Aorta (tissue), 5 donors: ENCODE results near the gene LCA5L. TPM values are rescaled to one million over a fixed set of nuclear protein-coding genes. Genes with fewer than 3 reads are reported as not detected.

Experiments used
- ATAC-seq: fragments of 200-7000 bp; cut with Tn5 transposase; one replicate; pipeline ENCODE4 v1.9.1; 2022; ENCODE audit warnings: moderate library complexity; ENCODE audit not compliant: low FRiP score
- DNase-seq, 2 donors: peaks; one replicate each; pipeline ENCODE4 v3.0.0-alpha.2; 2020
- H3K27ac ChIP-seq, 2 donors: one replicate each; pipeline ENCODE4 v1.5.1; 2013; ENCODE audit warnings: low read length in 2 of 2, mild to moderate bottlenecking in 2 of 2, moderate library complexity in 2 of 2, control low read depth in 1 of 2, inconsistent platforms in 1 of 2, low read depth in 1 of 2
- H3K27me3 ChIP-seq, 2 donors: one replicate each; pipeline ENCODE4 v1.6.1; 2013; ENCODE audit warnings: control low read depth in 1 of 2, low read length in 1 of 2, mild to moderate bottlenecking in 1 of 2, moderate library complexity in 1 of 2; ENCODE audit not compliant: insufficient read depth in 2 of 2, control insufficient read depth in 1 of 2
- H3K36me3 ChIP-seq, 2 donors: one replicate each; pipeline ENCODE4 v1.6.1; 2013; ENCODE audit warnings: control low read depth in 1 of 2, low read length in 1 of 2, mild to moderate bottlenecking in 1 of 2; ENCODE audit not compliant: insufficient read depth in 2 of 2, control insufficient read depth in 1 of 2
- H3K4me1 ChIP-seq, 2 donors: one replicate each; pipeline ENCODE4 v1.6.1; 2013; ENCODE audit warnings: low read length in 2 of 2, control low read depth in 1 of 2, mild to moderate bottlenecking in 1 of 2, moderate library complexity in 1 of 2; ENCODE audit not compliant: insufficient read depth in 2 of 2, control insufficient read depth in 1 of 2
- H3K4me3 ChIP-seq, 2 donors: one replicate each; pipeline ENCODE4 v1.5.1; 2013; ENCODE audit warnings: low read length in 2 of 2, control low read depth in 1 of 2, mild to moderate bottlenecking in 1 of 2
- H3K9me3 ChIP-seq: one replicate; pipeline ENCODE4 v1.6.1; 2013; ENCODE audit warnings: mild to moderate bottlenecking, low read length; ENCODE audit not compliant: control insufficient read depth
- WGBS, 2 donors: extraction: QIAGEN DNeasy Blood & Tissue Kit; methylation state at CpG; one replicate each; pipeline ENCODE4 v1.1.7; 2013; 5-methylcytosine and 5-hydroxymethylcytosine counted together
- intact Hi-C, 2 donors: fragments of 100-400 bp; cut with DNase I; formaldehyde crosslinking; loops; one replicate each; pipeline versions ENCODE4 v1.14.2 to v1.15.0; 2022
- polyA plus RNA-seq, 2 donors: library from polyadenylated mRNA; stranded (reverse); fragments of 200-250 nt; gene quantifications; one replicate each; pipeline ENCODE4 v1.2.3, GENCODE V29; 2013
- total RNA-seq, 2 donors: library from RNA; stranded (reverse); fragmentation: NEBNext Ultra II Directional; extraction: Animal tissue kit (Norgen Biotek cat#: 25700); gene quantifications; one replicate each; pipeline ENCODE4 v1.2.1, GENCODE V29; 2021
- donor health status: healthy with polysubstance abuse.
- donor health status: Bipolar disorder and iron deficiency.
- donor health status: DM: no; HTN: no; CAD: no.
- donor health status: DM: no; HTN: no; CAD: no.
- donor health status: DM: yes; HTN: yes; CAD: no.

Gene LCA5L
- total and polyA plus RNA-seq, 4 donors, result 0.39 to 3.4 (median 2.2) TPM

DNA sequence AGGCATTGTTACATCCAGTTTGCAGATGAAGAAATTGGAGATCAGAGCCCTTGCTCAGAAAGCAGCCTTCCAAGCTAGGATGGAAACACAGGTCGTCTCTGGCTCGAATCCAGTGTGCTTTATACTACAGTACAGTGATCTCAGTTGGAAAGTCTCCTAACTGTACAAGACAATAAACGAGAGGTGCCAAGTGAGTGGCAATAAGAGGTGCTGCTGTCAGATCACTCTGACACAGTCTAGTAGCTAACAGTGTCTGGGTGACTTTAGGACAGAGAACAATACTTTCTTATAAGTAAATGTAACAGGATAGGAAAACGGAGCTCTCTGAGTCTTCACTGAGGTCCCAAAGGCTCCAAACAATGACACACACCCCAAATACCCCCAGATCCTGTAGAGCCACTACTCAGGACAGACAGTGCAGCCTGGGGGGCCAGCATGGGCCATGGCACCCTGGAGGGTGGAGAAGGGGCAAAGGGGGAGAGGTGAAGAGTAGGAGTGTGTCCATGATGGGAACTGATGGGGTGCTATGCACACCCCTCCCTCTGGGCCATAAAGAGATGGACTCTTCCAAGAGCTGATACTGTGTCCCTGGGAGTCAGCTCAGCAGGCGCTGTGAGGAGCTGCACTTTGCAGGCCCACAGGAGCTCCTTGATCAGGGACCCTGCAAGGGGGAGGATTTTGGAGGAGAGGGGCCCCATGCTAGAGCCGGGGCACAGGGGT lies 9.5 kb upstream of the LCA5L start:
- Histone ChIP-seq H3K27me3 (no peaks in the 10 kb centered on the region), H3K36me3 (no peaks in the 10 kb centered on the region), H3K4me3 (no peak overlapping the region), H3K9me3 (no peaks in the 10 kb centered on the region), H3K4me1 (no peaks in the 10 kb centered on the region), H3K27ac (peak overlapping the region in 1 of 2 donors; percentile 21)
- DNase-seq, result no peak
- intact Hi-C loops, result no loop called here
- no peak for ATAC-seq
- WGBS, 2 donors, result 40 to 50% methylated on average over 6 of the region's 6 CpGs

DNA sequence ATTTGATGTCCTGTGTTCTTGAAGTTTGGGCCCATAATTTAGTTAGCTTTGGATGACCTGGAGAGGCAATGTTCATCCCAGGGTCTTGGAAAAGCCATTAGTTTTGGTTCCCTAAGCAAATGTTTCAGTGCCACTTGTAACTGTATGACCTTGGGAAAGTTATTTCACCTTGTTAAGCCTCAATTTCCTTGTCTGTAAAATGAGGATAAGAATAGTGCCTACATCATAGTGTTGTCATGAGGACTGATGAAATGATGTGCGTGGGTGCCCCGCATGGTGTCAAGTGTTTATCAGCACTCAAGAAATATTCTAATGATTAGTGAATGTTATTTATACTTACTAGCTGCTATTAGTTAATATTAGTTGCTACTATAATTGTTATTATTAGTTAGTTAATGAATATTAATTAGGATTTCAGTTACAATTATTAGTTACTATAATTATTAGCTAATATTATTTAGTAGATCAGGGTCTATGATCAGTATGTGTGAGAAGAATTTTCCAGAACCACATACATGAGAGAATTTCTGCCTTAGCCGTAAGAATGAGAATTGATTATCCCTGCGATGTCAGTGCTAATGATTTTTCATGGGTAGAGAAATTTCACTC lies 8.1 kb upstream of the LCA5L start:
- H3K4me1 ChIP-seq, result no peaks in the 10 kb centered on the region
- 56 to 75% methylated on average over 4 of the region's 4 CpGs for WGBS, 2 donors
- H3K4me3 ChIP-seq, result peak overlapping the region in 1 of 2 donors; percentile 23
- no peaks in the 10 kb centered on the region for H3K9me3 ChIP-seq
- peak overlapping the region in 1 of 2 donors; percentile 39 for H3K27ac ChIP-seq
- no peaks in the 10 kb centered on the region for H3K27me3 ChIP-seq
- ATAC-seq (no peak), DNase-seq (no peak)
- H3K36me3 ChIP-seq, result no peaks in the 10 kb centered on the region
- intact Hi-C loops, result no loop called here

DNA sequence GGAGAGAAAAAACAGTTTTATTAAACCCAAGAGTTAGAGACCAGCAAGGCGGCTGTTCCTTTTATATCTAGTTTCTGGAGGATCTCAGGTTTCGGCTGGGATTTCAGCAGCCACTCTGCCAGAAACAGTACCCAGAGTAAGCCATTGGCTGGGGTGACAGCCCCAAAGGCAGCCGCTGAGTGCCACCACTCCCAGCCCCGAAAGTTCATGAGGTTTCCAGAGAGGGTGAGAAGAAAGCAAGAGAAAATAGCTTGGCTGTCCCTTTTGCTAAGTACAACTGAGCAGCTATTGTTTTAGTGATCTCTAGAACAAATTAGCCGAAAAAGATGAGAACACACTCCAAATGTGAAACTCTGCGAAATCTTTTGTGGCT lies 7.4 kb upstream of the LCA5L start:
- peak overlapping the region; percentile 39 to 79 for H3K27ac ChIP-seq
- H3K36me3 ChIP-seq, result no peaks in the 10 kb centered on the region
- WGBS, 2 donors, result 21 to 30% methylated on average over 6 of the region's 6 CpGs
- no peak for DNase-seq
- no peaks in the 10 kb centered on the region for H3K27me3 ChIP-seq
- intact Hi-C loops, result no loop called here
- ATAC-seq, result peak; percentile 51
- H3K4me3 ChIP-seq, result peak overlapping the region; percentile 10 to 62
- H3K9me3 ChIP-seq, result no peaks in the 10 kb centered on the region
- H3K4me1 ChIP-seq, result no peaks in the 10 kb centered on the region

DNA sequence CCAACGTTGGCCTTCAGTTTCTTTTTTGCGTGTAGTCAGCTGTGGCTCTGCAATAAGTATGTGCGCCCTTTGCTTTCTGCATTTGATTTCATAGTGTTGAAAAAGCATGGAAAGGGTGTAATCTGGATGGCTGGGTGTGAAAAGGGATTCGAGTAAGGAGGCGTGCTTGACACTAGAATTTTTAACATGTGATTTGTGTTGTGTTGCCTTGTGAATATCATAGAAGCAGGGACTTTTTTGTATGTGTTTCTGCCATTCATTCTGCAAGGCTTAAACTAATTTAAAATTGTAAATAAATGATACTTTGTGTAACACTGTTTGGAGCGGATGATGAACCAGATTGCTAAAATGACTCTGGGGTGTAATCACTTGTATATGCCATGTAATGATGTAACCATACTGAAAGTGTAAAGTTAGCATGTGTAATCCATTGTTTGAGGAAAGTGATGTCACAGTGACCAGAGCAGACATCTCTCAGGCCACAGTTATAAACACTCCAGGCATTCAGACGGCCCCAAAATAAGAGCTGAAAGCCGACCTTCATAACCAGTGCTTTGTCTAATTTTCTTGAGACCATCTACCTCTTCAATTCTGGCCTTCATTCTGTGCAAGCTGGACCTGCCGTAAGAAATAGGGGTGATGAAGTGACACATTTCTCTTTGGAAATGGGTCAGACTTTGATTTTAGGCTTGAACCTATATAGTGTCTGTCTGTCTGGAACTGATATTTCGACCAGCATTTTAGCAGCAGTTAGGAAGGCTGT lies 6.8 kb upstream of the LCA5L start:
- Histone ChIP-seq H3K4me1 (no peaks in the 10 kb centered on the region), H3K9me3 (no peaks in the 10 kb centered on the region), H3K27ac (peak overlapping the region; percentile 39 to 79), H3K36me3 (no peaks in the 10 kb centered on the region), H3K27me3 (no peaks in the 10 kb centered on the region), H3K4me3 (peak overlapping the region; percentile 10 to 62)
- intact Hi-C loops, result no loop called here
- WGBS, 2 donors, result 28% methylated on average over 10 of the region's 10 CpGs
- DNase-seq (no peak), ATAC-seq (peak; percentile 68)

DNA sequence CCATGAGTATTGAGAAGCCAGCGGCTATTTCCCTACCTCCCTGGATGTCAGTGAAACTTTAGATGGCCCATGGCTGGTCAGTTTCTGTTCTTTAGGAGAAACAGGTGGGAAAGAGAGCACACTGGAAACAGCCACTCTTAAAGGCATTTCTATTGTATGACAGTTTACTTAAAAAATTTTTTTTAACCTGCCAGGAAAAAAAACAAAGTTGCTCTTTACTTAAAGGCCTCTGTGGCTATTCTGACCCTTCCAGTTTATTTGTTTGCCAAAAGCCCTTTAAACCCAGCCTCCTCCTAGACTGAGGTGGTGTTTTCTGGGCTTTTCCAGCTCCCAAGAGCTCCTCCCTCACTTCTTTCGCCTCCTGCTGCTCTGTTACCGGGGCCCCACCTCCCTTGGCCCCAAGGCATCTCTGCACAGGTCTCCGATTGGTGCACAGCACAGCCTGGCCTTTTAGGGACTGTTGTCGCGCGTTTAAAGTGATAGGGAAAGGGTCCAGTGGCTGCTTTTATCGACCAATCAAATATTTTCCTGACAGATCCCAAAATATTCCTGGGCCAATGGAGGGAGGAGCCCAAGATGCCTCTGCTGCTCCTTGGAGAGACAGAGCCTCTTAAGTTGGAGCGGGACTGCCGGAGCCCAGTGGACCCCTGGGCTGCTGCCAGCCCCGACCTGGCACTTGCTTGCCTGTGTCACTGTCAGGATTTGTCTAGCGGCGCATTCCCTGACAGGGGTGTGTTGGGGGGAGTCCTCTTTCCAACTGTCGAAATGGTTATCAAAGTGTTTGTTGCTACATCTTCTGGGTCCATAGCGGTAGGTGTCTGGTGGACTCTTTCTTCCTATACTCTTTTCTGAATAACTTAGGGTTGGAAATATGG lies 6.0 kb upstream of the LCA5L start, which contains the start of gene SH3BGR:
Gene SH3BGR (plus strand): TSS at position 639 of the 875 bp plus-strand sequence. CDS start 127 bp downstream, at position 766.
- Histone ChIP-seq H3K36me3 (no peaks in the 10 kb centered on the region), H3K9me3 (no peaks in the 10 kb centered on the region), H3K27me3 (no peaks in the 10 kb centered on the region), H3K27ac (peak within 1 kb of the TSS; percentile 39 to 79), H3K4me3 (peak within 1 kb of the TSS; percentile 10 to 62), H3K4me1 (no peaks in the 10 kb centered on the region)
- WGBS, 2 donors, result 22 to 30% methylated on average over 15 of the region's 15 CpGs
- DNase-seq (peak; percentile 78 to 85), ATAC-seq (peak; percentile 83)
- intact Hi-C loops, result no loop called here

DNA sequence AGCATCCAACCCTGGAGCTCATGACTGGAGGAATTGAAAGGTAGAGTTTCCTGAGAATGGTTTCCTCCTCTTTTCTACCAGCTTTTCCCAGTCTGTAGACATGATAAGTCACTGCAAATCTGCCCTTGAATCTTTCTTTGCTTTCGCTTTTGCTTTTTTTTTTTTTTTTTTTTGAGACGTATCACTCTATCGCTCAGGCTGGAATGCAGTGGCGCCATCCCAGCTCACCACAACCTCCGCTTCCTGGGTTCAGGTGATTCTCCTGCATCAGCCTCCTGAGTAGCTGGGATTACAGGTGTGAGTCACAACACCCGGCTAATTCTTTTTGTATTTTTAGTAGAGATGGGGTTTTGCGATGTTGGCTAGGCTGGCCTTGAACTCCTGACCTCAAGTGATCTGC lies 1.7 kb upstream of the LCA5L start:
- no peak for ATAC-seq

DNA sequence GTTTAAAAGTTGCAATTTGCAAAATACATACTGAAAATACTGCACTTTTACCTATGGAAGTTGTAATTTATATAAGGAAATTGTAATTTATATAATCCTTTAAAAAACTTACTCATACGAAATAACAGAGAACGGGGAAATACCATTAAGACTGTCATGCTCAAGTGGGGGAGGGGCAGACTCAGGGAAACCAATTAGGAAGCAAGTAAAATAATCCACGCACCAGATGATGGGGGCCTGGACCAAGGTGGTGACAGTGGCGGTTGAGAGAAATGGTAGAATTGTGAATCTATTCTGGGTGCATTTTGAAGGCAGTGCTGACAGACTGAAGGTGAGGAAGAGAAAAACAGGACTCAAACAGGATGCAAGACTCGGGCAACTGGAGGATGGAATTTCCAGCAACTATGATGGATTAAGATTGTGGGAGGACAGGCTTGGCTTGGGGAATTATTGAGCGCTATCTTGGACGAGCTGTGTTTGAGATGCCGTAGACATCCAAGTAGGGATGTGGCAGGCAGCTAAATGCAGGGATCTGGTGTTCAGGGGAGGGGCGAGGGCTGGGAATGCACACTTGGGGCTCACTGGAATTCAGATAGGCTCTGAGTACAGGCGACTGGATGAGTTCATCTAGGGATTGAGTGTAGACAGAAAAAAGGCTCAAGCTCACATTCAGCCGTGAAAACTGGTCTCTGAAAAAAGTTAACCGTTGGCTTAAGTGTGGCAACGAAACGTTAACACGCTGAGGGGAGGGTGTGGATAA lies 977 bp downstream of the LCA5L start:
- ATAC-seq (peak; percentile 33), DNase-seq (no peak)
- Histone ChIP-seq H3K27ac (peak overlapping the region in 1 of 2 donors; percentile 15), H3K4me3 (peak overlapping the region; percentile 66 to 80), H3K27me3 (no peaks in the 10 kb centered on the region), H3K4me1 (no peaks in the 10 kb centered on the region), H3K36me3 (no peaks in the 10 kb centered on the region), H3K9me3 (no peaks in the 10 kb centered on the region)
- WGBS, 2 donors, result 7% methylated on average over 15 of the region's 15 CpGs
- intact Hi-C loops, result loop anchor here in 1 of 2 donors (5.0 kb wide), 1 partner anchor 57 kb away; no protein-coding TSS in a partner anchor

More for the DNA sequence above, 1.7 kb upstream of the LCA5L start:
- Histone ChIP-seq H3K27ac (no peak overlapping the region), H3K36me3 (no peaks in the 10 kb centered on the region), H3K27me3 (no peaks in the 10 kb centered on the region), H3K9me3 (no peaks in the 10 kb centered on the region), H3K4me1 (no peaks in the 10 kb centered on the region), H3K4me3 (no peak overlapping the region)
- no peak for DNase-seq
- intact Hi-C loops, result loop anchor here in 1 of 2 donors (5.0 kb wide), 1 partner anchor 60 kb away; no protein-coding TSS in a partner anchor
- 95 to 97% methylated on average over 7 of the region's 7 CpGs for WGBS, 2 donors
